NB4 (cell line): ENCODE measurements around the gene LGALS3BP.

ENCODE experiments used
- DNase-seq: peaks from one replicate; pipeline ENCODE4 v3.0.0; 2010; ENCODE audit warnings: low read depth
- H3K4me3 ChIP-seq: one replicate; pipeline ENCODE4 v1.5.1; 2011; ENCODE audit warnings: mild to moderate bottlenecking, low read depth, low read length, moderate library complexity
- CTCF ChIP-seq: IDR thresholded peaks from one replicate; pipeline ENCODE4 v1.5.1; 2012; ENCODE audit warnings: low read depth, low read length
- MAX ChIP-seq: IDR thresholded peaks from 2 replicates; pipeline ENCODE4 v1.6.1; 2011; ENCODE audit warnings: low read depth, low read length
- MYC ChIP-seq: IDR thresholded peaks from 2 replicates; pipeline ENCODE4 v1.6.1; 2011; ENCODE audit warnings: low read depth, low read length
- POLR2A ChIP-seq: IDR thresholded peaks from 2 replicates; pipeline ENCODE4 v1.6.1; 2011; ENCODE audit warnings: mild to moderate bottlenecking; ENCODE audit not compliant: insufficient read length; ENCODE audit errors: extremely low read depth

The LGALS3BP gene

GRCh38 chr17:78925234-78925633 is 54.5 kb downstream of the LGALS3BP start, which contains the start of gene TIMP2:
Gene TIMP2, minus strand, starts transcription at chr17:78925387. Its CDS starts 299 bp downstream, at chr17:78925088.
- TF ChIP-seq MYC (no peak), POLR2A (peak; percentile 45)
- peak within 1 kb of the TSS; percentile 53 for H3K4me3 ChIP-seq
- peak; percentile 89 for DNase-seq

- DNase-seq = peak; percentile 51
- no peak for TF ChIP-seq MAX
- TF ChIP-seq MYC = no peak
- no peak for TF ChIP-seq POLR2A
- TF ChIP-seq CTCF = no peak
- peak overlapping the region; percentile 53 for H3K4me3 ChIP-seq
These were observed 55.1 kb downstream of the LGALS3BP start for GRCh38 chr17:78924481-78925151.

- peak overlapping the region; percentile 53 for H3K4me3 ChIP-seq
- peak; percentile 64 for DNase-seq
- no peak for TF ChIP-seq MYC
- no peak for TF ChIP-seq MAX
- no peak for TF ChIP-seq CTCF
- no peak for TF ChIP-seq POLR2A
These were observed 55.9 kb downstream of the LGALS3BP start for GRCh38 chr17:78923660-78924453.

GRCh38 chr17:78922816-78923498 is 56.8 kb downstream of the LGALS3BP start:
- DNase-seq = peak; percentile 72
- TF ChIP-seq POLR2A (no peak), MAX (no peak), MYC (no peak), CTCF (no peak)
- H3K4me3 ChIP-seq = peak overlapping the region; percentile 17

- no peak overlapping the region for H3K4me3 ChIP-seq
- TF ChIP-seq MYC (no peak), MAX (no peak), CTCF (no peak), POLR2A (no peak)
- no peak for DNase-seq
These were observed 58.2 kb downstream of the LGALS3BP start for GRCh38 chr17:78921437-78921971.
